Measurements from ENCODE around the gene SCMH1.

- TF ChIP-seq, protein P1, sequence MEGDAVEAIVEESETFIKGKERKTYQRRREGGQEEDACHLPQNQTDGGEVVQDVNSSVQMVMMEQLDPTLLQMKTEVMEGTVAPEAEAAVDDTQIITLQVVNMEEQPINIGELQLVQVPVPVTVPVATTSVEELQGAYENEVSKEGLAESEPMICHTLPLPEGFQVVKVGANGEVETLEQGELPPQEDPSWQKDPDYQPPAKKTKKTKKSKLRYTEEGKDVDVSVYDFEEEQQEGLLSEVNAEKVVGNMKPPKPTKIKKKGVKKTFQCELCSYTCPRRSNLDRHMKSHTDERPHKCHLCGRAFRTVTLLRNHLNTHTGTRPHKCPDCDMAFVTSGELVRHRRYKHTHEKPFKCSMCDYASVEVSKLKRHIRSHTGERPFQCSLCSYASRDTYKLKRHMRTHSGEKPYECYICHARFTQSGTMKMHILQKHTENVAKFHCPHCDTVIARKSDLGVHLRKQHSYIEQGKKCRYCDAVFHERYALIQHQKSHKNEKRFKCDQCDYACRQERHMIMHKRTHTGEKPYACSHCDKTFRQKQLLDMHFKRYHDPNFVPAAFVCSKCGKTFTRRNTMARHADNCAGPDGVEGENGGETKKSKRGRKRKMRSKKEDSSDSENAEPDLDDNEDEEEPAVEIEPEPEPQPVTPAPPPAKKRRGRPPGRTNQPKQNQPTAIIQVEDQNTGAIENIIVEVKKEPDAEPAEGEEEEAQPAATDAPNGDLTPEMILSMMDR (IDR thresholded peaks at IDR 0.05 in 8 of 11, conservative IDR thresholded peaks at IDR 0.05 in 3 of 11), result no peak
- no peak for TF ChIP-seq POLR2A (IDR thresholded peaks at IDR 0.05)
Measured at GRCh38 chr1:41286486-41286885, 44.4 kb upstream of the SCMH1 start.

Data from spleen (tissue), 7 donors.